GM18909 (cell line): ENCODE results near the gene HDAC2.
"Not testable (repeated sequence)": the region's sequence is repeated elsewhere in the genome, so short reads cannot be mapped to it uniquely, and the experiment has no call there.

Source experiments
- ATAC-seq: cut with Tn5 transposase; IDR thresholded peaks from one replicate; pipeline ENCODE4 v1.9.1; 2021; ENCODE audit warnings: mild to moderate bottlenecking; ENCODE audit not compliant: unreplicated experiment, poor library complexity

Gene HDAC2

DNA sequence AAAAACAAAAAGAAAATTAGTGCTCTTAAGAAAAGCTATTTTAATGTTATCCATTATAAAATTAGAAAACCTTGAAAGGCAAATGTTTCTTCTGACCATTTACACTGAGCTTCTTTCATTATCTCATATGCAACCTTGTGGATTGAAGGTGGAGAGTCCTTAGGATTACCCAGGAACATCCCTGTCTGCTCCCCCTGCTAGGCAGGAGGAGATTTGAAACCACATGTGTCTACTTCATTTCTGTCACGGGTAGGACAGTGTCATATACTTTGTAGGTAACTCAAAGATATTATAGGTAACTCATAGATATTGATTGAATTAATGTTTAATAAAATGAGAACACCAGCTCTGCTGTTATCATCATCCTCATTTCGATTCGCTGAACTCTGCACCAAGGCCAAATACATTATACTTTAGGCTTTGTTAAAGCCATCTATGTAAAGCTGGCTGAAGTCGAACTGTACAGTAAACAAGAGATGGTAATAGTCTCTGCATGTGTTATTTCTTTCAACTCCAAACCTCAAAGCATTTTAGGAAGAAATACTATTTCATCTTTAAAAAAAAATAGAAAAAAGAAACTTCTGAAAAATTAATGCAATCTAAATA, 49.5 kb downstream of the HDAC2 start:
- ATAC-seq: no peak

DNA sequence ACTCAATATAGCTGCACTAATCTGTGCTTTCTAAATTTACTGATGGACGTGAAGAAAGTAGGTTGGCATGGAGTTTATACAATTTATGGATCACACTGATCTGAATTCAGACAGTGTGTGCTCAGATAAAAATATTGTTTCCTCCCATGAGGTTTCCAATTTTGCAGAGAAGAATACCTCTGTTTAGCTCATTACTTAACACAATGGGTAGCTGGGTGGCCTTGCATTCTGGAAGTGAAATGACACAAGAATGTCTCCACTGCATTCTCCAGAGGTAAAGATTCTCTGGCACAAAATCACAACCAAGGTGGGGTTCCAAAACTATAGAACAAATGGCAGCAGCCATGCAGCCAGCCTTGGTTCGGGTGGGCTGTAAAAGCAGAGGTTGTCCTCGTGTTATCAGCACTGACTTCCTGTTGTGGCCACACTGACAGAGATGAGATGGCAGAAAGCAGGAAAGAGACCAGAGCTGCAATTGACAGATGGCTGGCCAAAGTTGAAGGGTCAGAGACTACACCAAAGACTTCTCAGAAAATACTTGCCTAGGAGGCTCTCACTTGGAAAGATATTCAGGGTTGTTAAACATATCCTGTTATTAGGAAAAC, 50.2 kb downstream of the HDAC2 start:
- ATAC-seq: peak; percentile 92

DNA sequence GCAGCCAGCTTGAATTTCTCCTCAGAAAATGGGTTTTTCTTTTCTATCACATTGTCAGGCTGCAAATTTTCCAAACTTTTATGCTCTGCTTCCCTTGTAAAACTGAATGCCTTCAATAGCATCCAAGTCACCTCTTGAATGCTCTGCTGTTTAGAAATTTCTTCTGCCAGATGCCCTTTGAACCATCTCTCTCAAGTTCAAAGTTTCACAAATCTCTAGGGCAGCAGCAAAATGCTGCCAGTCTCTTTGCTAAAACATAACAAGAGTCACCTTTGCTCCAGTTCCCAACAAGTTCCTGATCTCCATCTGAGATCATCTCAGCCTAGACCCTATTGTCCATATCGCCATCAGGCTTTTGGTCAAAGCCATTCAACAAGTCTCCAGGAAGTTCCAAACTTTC, 60.7 kb downstream of the HDAC2 start:
- ATAC-seq: not testable (repeated sequence)

DNA sequence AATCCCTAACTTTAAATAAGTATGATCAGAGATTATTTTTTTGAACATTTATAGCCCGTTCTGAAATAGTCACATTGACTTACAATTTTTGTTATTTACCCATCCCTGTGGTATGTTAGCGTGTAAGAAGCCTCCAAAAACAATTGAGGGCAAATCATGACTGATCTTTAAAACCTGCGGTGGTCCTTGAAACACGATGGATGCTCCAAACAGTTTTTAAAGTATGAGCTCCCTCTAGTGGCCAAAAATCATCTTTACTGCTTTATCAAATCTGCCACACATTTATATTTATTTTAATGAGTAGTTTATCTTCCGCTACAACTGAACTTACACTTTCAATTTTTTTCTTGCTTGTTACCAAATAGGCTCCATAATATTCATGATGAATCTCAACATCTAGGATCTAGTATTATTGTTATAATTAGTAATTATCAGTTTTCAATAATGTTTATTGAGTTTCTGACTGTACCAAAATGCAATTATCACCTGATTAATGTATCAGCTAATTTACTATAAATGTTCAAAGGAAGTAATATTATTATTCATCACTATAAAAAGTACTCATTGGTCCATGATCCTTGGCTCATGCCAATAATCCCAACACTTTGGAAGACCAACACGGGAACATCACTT, 61.6 kb downstream of the HDAC2 start:
- ATAC-seq: peak; percentile 72

GRCh38 chr6:113908801-113909200, 62.1 kb downstream of the HDAC2 start:
- ATAC-seq: no peak

- ATAC-seq: no peak
Observed at GRCh38 chr6:113907102-113907815, 63.7 kb downstream of the HDAC2 start.

DNA sequence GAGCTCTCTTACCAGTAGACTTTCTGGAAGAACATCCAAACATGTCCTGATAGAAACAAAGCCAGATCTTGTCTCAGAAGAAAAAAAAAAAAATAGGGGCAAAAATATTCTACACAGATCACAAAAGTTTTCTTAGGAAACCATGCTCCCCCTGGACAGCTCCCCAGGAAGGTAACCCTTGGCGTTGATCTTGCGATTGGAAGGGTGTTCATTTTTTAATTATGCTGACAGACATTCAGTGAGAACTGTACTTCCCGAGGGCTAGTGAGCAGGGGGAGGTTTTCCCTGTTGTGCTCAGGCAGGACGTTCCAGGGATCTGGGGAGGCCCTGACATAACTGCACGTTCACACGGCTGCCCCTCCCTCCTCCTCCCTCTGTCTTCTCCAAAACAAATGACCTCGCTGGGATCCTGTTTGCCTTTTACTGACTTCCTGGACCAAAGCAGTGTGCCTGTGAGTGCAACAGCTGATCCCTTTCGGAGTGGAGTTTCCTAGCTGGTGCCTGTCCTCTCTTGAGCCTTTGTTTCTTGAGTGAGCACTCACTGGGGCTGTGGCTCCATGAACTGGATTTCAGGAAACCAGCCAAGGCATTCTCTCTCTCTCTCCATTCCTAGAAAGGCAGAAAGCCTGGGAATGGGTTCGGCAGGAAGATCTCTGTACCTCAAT, 67.2 kb downstream of the HDAC2 start:
- no peak for ATAC-seq

DNA sequence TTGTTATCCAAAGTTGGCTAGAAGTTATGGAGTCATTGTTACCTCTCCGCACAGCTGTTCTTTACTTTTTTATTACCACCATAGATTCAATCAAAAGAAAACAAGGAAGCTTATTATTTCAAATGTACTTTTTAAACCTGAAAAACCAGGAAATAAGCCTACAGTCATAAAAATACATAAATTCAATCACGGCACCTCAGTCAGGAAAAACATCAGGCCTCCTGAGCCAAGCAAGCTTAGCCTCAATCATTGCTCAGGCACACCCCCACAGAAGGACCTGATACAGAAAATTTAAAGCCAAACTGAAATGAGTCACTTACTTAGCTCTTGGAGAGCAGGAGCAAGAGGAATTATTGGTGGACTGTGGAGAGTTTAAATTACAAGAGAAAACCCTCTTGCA, 69.5 kb downstream of the HDAC2 start:
- ATAC-seq: no peak

- no peak for ATAC-seq
Observed at GRCh38 chr6:113894712-113895674, 76.0 kb downstream of the HDAC2 start.

GRCh38 chr6:113893866-113894265, 77.1 kb downstream of the HDAC2 start:
- ATAC-seq: no peak

GRCh38 chr6:113893451-113893850, 77.5 kb downstream of the HDAC2 start:
- ATAC-seq: no peak

GRCh38 chr6:113888956-113889630, 81.9 kb downstream of the HDAC2 start:
- no peak for ATAC-seq

GRCh38 chr6:113888493-113888892, 82.5 kb downstream of the HDAC2 start:
- no peak for ATAC-seq

DNA sequence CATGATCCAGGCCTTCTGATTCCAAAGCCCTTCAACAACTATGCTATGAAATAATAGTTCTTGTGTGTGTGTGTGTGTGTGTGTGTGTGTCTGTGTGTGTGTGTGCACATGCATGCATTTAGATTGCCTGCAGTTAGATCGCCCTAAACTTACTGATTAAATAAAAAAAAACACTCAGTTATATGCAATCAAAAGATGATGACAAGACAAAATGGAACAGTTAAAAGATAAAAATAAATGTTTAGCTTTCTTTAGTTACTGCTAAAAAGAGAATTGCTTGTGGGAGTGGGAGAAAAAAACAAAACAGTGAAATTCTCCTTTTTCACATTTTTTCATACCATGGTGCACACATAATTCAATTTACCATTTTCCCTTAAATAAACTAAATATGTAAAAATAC, 84.4 kb downstream of the HDAC2 start:
- no peak for ATAC-seq

GRCh38 chr6:113884011-113884410, 86.9 kb downstream of the HDAC2 start:
- ATAC-seq: no peak
